ENCODE data around the gene CFAP74.

Gene CFAP74, protein sequence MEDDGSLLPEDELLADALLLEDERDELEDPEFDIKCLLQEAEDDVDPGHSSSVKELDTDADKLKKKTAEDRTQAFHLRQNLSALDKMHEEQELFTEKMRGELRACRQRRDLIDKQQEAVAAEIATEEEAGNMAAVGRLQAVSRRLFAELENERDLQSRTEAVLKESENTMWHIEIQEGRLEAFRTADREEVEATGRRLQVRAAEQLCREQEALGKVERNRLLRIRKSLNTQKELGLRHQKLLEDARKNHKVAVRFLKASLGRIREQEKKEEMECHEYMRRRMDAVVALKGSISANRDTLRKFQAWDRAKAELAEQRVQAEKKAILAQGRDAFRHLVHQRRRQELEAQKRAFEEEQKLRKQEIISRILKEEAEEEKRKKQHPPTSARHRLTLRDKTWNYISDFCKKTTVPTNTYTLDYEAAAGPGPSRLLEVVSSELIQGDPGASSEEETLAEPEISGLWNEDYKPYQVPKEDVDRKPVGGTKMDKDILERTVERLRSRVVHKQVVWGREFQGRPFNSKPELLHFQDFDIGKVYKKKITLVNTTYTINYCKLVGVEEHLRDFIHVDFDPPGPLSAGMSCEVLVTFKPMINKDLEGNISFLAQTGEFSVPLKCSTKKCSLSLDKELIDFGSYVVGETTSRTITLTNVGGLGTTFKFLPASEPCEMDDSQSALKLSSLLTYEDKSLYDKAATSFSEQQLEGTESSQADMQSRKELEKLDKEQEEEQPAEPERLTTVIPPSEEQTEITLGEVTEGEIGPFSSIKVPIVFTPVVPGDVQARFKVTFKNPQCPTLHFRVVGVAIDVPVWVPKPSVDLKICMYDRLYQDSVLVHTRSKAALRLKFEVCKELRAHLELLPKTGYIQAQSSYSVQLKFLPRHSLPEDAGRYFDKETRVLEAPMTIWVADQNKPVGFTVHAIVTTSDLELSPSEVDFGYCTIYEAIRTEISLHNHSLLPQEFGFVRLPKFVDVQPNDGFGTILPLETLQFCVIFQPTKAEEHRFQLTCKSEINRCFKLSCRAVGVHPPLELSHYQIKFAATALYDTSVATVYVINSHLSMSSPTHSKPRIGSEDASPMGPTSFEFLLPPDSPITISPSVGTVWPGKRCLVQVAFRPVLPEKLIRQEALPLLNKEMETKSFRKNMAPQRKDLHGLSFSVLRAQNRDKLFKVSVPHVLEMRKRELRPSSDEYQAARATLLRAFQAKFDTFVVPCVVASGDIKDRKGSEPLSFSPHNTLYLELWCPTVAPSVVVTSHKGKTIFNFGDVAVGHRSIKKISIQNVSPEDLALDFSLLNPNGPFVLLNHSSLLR (N-terminal part only)

DNA sequence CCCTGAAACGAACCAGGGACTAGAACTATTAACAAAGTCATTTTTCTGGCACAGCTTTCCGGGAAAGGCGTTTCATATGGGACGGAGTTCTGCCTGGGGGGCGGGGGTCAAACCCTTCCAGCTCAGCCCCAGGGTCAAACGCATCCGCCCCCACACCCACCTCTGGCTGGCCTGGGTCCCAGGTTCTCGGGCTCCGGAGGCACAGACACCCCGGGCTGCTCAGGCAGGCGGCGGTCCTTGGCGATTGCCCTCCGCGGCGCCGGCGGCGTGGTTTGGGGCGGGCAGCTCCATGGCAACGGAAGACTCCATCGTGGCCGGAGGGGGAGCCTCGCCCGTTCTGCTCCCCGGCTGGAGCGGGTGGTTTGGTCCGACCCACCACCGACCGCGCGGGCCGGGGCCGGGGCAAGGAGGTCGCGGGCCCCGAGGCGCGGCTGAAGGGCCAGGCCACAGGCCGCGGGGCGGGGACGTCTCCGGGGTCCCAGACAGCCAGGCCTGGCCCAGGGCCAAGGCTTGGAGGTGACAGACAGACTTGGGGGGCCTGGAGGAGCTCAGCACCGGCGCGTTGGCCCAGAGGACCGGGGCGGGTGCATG is at the start of gene CFAP74:
TSS of gene CFAP74 (minus strand) at position 246 of the 591 bp plus-strand sequence. CDS start 12,830 bp downstream, outside the sequence.
- no peak for DNase-seq (ENCODE audit: low read depth)

DNA sequence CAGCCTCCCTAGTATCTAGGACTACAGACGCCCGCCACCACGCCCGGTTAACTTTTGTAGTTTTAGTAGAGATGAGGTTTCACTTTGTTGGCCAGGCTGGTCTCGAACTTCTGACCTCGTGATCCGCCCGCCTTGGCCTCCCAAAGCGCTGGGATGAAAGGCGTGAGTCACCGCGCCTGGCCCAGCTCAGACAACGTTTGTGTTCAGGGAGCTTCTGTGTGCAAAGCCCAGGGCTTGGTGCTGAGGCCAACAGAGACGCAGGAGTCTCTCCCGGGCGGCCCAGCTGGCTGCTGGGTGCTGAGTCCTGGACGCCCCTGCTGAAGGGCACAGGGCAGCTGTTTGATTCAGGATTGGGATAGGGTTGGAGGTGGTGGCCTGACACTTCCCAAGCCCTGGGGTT is 49.6 kb upstream of the CFAP74 start:
- no peak for DNase-seq (ENCODE audit: low read depth)

DNA sequence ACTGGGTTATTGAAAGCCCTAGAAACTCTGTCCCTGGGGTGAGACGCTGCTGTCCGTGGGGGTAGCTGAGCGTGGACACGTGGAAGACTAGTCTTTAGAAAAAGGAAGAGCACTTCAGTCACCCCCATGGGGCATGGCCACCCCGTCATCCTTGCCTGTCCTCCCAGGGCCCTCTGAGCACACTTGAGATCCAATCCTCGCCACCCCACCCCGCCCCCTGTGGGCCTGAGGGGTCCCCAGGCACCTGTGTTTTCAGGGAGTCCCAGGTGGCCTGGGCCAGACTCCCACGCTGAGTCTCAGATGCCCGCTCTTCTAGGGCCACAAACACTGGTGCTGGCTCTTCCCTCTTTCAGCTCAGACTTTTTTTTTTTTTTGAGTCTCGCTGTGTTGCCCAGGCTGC is 49.2 kb upstream of the CFAP74 start:
- DNase-seq (ENCODE audit: low read depth) = no peak

DNA sequence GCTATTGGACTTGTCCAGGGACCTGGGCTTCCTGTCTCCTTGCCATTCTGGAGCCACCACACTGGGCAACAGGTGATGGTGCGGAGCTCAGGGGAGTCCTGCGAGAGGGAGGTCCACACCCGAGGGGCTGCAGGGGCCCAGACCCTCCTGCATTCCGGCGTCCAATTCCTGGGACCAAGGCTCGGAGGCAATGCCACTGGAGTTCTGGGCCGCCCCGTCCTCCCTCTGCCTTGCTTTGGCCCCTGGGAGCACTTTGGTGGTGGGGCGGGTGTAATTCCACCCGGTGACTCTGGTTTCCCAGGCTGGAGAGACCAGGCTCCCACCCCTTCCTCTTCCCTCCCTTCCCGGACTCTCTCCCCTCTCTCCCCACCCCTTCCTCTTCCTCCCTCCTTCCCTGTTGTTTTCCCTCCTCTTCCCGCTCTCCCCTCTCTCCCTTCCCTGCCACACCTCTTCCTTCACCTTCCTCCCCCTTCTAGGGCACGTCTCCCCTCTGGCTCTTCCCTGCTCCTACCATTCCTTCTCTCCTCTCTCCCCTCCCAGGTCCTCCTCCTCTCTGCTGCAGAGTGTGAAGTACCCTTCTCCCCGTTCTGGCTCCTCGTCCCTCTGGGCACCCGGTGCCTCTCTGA is 48.6 kb upstream of the CFAP74 start:
- no peak for DNase-seq (ENCODE audit: low read depth)

DNA sequence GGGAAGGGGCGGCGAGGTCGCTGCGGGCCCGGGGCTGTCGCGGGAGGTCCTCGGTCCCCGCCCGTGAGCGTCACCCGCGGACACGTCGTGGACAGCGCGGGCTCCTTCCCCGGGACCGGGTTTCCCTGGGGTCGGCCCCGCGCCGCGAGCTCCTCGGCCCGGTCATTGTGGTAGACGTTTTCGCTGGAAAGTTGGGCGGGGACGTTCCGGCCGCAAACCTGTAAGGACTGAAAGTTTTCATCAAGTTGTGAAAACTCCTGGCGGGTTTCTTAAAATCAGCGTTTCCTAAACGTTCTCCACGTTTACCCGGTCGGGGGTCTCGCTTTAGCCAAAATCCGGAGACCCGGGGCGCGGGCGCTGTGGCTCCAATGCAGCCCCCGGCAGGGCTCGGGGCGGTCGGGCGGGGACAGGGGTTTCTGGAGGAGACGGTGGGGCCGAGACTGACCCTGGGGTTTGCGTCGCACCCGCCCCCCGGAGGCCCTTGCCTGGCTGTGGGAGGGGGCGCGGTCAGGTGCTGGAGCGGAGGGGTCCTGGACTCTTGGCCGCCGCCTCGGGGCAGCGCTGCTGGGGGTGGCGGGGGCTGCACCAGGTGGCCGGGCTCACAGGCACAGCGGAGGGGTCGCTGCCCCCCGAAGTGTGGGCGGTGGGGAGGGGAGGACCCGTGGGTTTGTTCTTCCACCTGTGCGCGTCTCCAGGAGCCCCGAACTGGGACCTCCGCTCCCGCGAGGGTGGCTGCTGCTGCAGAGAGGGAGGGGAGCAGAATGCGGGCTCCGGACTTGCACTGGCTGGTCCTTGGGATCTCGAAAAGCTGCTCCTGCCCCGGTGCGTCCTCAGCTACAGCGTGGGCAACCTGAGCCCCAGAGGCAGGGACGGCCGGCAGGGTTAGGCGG is 47.5 kb upstream of the CFAP74 start:
- DNase-seq (ENCODE audit: low read depth) = no peak

DNA sequence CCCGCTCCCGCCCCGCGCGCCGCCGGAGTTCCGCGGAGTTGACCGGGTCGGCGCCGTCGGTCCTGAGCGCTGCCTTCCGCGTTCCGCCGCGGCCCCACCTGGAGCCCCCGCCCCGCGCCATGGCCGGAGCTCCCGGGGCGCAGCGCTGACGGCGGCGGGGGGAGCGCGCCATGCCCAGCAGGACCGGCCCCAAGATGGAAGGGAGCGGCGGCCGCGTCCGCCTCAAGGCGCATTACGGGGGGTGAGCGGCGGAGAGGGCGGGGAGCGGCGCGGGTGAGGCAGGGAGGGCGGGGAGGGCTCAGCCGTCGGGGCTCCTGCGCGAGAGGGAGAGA is 46.8 kb upstream of the CFAP74 start:
- no peak for DNase-seq (ENCODE audit: low read depth)

DNA sequence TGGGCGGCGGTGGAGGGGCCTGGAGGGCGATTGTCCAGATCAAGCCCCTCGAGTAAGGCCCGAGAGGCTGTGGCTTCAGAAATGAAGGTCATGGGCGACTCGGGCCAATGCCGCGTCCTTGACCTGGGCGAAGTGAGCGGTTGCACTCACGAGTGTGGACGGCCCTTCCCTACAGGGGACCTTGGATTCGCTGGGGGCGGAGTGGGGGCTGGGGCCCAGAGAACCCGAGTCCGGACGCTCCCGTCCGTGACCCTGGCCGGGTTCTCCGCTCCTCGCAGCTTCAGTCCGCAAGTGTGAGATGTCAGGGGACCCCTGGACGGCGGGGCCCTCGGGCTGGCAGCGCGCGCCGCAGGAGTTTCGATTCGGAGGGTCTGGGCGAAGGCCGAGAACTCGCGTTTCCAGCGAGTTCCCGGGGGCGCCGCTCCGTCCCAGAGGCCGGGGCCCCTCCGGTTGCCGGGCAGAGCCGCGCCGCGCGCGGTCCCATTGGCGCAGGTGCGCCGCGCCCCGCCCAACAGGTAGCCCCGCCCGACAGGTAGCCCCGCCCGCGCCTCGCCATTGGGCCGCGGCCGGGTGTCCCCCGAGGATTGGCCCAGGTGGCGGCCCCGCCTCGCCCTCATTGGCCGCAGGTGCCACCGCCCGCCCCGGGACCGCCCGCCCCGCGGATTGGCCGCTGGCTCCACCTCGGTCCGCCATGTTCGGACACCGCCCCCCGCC is 46.3 kb upstream of the CFAP74 start, which contains the start of gene PRKCZ:
TSS of gene PRKCZ (plus strand) at position 694 of the 714 bp plus-strand sequence. CDS start 220 bp downstream, outside the sequence.
- peak; percentile 92 for DNase-seq (ENCODE audit: low read depth)

DNA sequence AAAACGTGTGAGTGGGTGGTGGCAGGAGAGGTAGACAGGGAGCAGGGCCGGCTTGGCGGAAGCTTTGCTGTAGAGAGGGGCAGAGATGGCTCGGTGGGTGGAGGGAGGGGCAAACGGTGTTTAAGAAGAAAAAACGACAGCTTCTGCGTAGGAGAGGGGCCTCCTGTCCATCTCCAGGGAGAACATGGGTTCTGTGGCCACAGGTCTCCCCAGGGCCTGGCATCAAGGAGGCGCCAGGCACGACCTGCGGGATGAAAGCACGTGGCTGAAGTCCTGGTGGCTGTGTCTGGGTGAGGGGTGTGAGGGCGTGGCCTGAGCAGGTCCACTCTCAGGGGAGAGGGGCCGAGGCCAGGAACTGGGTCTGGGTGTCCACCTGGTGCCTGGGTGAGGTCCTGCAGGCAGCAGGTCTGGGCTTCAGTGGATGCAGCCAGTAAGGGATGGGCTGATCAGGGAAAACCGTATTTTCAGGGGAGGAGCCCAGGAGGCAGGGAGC is 45.7 kb upstream of the CFAP74 start:
- no peak for DNase-seq (ENCODE audit: low read depth)

DNA sequence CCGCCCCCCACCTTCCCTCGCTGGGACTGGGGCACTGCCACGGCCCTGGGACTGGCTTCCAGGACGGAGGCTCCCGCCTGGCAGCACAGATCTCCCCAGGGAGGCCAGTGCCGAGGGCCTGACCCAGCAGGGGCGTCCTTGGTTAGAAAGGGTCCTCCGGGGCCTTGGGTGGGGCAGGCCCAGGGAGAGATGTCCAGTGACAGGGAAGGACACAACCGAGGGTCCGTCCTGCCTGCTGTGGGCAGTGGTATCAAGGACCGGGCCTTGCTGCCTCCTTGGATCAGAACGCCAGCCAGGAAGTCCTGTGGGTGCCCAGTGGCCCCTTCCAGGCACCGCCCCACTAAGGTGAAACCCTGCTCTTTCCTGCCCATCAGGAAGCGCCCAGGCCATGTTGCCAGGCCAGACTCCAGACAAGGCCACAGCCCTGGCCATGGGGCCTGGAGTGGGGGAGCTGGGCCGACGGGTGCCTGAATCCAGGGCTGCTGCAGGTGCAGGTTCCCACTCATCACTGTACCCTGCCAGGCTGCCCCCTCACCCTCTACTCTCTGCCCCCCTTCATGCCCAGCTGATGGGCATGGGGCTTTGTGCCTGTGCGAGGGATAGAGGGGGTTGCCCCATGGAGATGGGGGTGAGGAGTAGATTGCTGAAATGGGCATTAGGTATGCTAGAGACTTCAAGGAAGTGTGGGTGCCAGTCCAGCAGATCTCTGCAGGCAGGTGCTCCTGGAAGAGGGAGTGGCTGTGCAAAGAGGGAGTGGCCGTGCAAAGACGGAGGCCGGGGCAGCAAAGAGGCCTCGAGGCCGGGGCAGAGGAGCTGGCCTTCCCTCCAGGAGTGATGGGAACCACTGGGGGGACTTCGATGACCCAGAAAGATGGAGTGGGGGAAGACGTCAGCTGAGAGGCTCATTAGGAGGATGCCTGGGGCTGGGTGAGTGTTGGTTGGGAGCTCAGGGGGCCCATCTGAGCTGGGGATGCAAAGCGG is 44.5 kb upstream of the CFAP74 start:
- DNase-seq (ENCODE audit: low read depth) = no peak

DNA sequence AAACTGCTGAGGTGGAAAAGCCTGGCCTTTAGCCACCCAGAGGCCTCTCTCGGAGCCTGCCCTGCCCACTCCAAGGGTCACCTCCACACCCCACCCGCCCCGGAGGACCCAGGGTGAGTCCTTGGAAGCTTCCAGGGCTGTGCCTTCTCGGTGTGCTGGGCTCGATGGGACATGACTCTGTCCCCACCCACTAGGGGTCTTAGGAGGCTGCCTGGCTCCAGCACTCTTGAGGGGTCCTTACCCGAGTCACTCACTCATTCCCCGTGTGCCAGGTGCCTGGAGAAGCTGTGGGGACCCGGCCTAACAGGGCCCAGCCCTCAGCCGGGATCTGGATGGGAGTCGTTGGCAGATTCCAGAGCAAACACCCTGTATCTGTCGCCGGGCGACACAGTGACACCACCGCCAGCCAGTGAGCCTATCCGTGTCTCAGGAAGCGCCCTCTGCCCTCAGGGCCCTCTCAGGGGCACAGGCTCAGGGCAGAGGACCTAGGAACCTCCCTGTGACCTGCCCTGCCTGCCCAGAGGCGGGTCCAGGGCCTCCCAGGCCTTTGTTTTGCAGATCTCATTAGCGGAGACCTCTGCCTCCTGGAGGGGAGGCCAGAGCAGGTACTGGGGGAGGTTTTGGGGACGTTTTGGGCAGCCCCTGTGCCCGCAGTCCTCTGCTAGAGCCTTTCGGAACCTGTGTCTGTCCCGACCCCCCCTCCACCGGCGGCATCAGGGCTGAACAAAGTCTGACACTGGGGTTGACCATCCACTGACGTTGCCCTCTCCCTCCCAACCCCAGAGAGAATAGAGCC is 43.6 kb upstream of the CFAP74 start:
- DNase-seq (ENCODE audit: low read depth) = no peak

DNA sequence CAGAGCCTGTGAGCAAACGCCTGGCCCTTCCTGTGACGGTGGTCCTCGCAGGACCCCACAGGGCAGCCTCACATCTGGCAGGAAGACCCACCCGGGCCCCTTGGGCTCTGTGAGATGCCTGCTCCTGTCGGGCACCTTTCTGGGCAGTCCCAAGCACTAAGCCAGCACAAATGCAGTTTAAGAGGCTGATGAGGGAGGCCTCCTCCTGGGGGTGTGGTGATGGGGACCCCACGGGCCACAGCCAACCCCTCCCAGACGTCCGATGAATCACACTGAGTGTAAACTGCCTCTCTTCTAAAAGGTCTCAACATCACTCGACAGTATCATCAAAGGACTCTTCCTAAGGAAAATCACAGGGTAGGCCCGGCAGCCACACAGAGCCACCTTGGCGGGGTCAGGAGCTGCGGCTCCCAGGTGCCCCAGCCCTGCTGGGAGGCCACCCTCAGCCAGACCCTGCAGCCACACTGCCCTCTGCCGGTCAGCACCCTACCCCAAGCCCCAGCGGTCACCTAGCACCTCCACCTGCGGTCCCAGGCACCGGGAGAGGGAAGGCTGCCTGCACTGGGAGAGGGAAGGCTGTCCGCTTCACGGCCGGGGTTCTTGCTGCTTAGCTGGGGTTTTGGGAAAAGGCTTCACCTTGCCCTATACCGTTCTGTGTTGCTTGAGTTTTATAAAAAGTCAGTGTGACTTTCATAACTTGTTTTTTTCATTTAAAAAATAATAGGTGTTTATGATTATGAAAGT is 42.8 kb upstream of the CFAP74 start:
- no peak for DNase-seq (ENCODE audit: low read depth)

DNA sequence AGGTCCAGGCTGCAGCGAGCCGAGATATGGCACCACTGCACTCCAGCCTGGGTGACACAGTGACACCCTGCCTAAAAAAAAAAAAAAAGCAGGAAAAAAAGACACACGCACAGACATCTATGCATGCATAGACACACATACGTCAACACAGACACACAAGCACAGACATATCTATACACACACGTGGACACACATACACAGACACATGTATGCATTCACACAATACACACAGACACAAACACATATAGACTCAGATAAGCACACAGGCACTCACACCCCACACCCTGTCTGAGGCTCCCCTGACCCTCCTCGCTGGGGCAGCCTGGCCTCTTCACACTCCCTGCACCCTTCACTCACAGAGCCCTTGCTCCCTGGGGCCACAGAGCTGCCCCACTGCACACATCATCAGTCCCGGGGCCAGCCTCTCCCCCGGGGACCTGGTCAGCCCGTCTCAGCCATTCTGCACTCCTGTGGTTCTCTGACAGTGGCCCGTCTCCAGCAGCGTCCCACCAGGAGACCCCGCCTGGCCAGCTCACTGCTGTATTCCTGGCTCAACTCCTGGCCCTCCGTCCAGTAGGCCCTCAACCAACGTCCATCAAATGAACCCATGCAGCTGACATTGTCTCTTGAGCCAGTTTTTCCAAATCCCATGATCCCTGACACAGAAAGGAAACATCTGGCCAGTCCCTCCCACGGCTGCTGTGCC is 42.0 kb upstream of the CFAP74 start:
- DNase-seq (ENCODE audit: low read depth) = no peak

DNA sequence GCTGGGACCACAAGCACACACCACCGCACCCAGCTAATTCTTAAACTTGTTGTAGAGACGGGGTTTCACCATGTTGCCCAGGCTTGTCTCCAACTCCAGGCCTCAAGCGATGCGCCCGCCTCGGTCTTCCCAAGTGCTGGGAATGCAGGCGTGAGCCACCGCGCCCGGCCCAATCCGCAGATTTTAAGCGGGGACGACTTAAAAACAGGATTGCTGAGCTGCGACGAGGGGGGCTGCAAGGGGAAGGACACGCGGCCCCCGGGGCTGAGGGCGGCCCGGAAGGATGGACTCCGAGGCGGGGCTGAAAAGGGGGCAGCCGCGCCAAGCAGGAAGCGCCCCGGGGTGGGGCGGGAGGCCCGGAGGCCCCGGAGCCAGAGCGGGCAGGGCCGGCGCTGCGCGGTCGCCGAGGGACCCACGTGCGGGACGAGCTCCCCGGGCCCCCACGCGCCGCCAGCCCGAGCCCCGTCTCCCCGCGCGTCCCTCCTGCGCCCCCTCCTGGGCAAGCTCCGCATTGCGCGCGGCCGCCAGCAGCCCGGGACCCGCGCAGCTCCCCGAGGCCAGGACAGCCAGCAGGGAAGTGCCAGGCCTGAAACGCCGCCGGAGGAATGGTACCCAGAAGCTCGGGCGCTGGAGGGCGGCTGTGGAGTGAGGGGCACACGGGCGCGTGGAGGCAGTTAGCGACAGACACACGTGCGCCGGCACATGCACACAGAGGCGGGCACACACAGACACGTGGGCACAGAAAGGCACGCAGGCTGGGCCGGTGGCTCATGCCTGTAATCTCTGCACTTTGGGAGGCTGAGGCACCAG is 41.1 kb upstream of the CFAP74 start:
- peak; percentile 71 for DNase-seq (ENCODE audit: low read depth)

DNA sequence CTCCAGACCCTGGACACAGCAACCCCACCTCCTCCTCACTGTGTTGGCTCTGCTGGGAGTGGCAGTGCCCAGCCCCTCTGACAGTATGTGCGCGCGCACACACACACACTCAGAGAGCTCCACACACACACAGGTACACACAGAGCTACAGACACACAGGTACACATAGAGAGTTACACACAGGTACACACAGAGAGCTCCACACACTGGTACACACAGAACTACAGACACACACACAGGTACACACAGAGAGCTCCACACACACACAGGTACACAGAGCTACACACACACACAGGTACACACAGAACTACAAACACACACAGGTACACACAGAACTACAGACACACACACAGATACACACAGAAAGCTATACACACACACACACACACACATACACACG is 40.3 kb upstream of the CFAP74 start:
- no peak for DNase-seq (ENCODE audit: low read depth)

Data from stimulated activated CD8-positive, alpha-beta memory T cell treated with anti-CD3 and anti-CD28 coated beads, Interleukin-4, amount 100 ng/mL, for 24 hours (primary cell).